PC-9 (cell line): Measurements from ENCODE around the gene RUNX1. TPM values are rescaled to one million over a fixed set of nuclear protein-coding genes. Genes with fewer than 3 reads are reported as not detected.
A peak's percentile ranks its signal among the peaks of the same experiment; 100 is the strongest.

Source experiments
- BruUV-seq: library from RNA; stranded (reverse); fragments of 400-500 nt; replicated peaks from 2 replicates; lab custom pipeline; 2021; lab: Mats Ljungman, UMichigan
- CTCF ChIA-PET: fragments of 300-600 bp; sonication (Branson Sonifier 250); formaldehyde crosslinking; loops from one replicate; lab custom pipeline; 2022; ENCODE audit warnings: antibody characterized with exemption; lab: Charles Lee
- POLR2A ChIA-PET: fragments of 300-600 bp; sonication (Branson Sonifier 250); formaldehyde crosslinking; loops from one replicate; lab custom pipeline; 2022; ENCODE audit warnings: antibody characterized with exemption; ENCODE audit not compliant: unreplicated experiment; lab: Charles Lee
- DNase-seq, 2 experiments: peaks; one replicate each; pipeline versions ENCODE4 v3.0.0 to v3.0.0-alpha.2; 2015 to 2022; ENCODE audit warnings: mixed read lengths in 1 of 2
- H2AFZ ChIP-seq: fragments of 200-600 bp; sonication (generic); 2 replicates; pipeline ENCODE4 v1.8.1; 2017; ENCODE audit warnings: antibody characterized with exemption
- H3F3A ChIP-seq: fragments of 200-600 bp; sonication (generic); 2 replicates; pipeline ENCODE4 v1.8.1; 2017; ENCODE audit warnings: antibody characterized with exemption, mild to moderate bottlenecking, low read depth; ENCODE audit not compliant: insufficient read depth
- H3K27ac ChIP-seq: fragments of 200-600 bp; sonication (generic); 2 replicates; pipeline ENCODE4 v1.6.1; 2016; ENCODE audit warnings: mixed run types
- H3K27me3 ChIP-seq: fragments of 200-600 bp; sonication (generic); 2 replicates; pipeline ENCODE4 v1.6.1; 2016; ENCODE audit warnings: low read depth, mixed run types; ENCODE audit not compliant: insufficient read depth
- H3K36me3 ChIP-seq: fragments of 200-600 bp; sonication (generic); 2 replicates; pipeline ENCODE4 v1.6.1; 2016; ENCODE audit warnings: low read depth, mixed run types
- H3K4me1 ChIP-seq: fragments of 200-600 bp; sonication (generic); replicated peaks from 2 replicates; pipeline ENCODE4 v1.6.1; 2016; ENCODE audit warnings: mixed run types; ENCODE audit not compliant: insufficient read depth
- H3K4me2 ChIP-seq: fragments of 200-600 bp; sonication (generic); 2 replicates; pipeline ENCODE4 v1.6.1; 2017; ENCODE audit warnings: mixed run types
- H3K4me3 ChIP-seq: fragments of 200-600 bp; sonication (generic); 2 replicates; pipeline ENCODE4 v1.6.1; 2016; ENCODE audit warnings: mixed run types
- H3K79me2 ChIP-seq: fragments of 200-600 bp; sonication (generic); 2 replicates; pipeline ENCODE4 v1.6.1; 2017; ENCODE audit warnings: low read depth, mixed run types
- H3K9me2 ChIP-seq: fragments of 200-600 bp; sonication (generic); 2 replicates; pipeline ENCODE4 v1.8.1; 2017; ENCODE audit warnings: mild to moderate bottlenecking; ENCODE audit not compliant: insufficient read depth
- H3K9me3 ChIP-seq: fragments of 200-600 bp; sonication (generic); 2 replicates; pipeline ENCODE4 v1.8.1; 2016; ENCODE audit warnings: low read depth; ENCODE audit not compliant: insufficient read depth
- H4K20me1 ChIP-seq: fragments of 200-600 bp; sonication (generic); 2 replicates; pipeline ENCODE4 v1.8.1; 2017; ENCODE audit not compliant: insufficient read depth
- EZH2 ChIP-seq: fragments of 200-600 bp; sonication (generic); IDR thresholded peaks from 2 replicates; pipeline ENCODE4 v1.8.0; 2017; ENCODE audit warnings: antibody characterized with exemption, low read depth
- intact Hi-C: fragments of 100-400 bp; cut with micrococcal nuclease; formaldehyde crosslinking; loops from one replicate; pipeline ENCODE4 v1.10.0; 2022; ENCODE audit not compliant: unreplicated experiment
- total RNA-seq: library from RNA; stranded (reverse); gene quantifications from 2 replicates; pipeline ENCODE4 v1.2.3, GENCODE V29; 2021
- TF ChIP-seq, protein P1 (sequence below): fragments of 200-600 bp; sonication (generic); conservative IDR thresholded peaks from 2 replicates; pipeline ENCODE4 v1.6.1; 2017; ENCODE audit warnings: mixed run types, antibody characterized with exemption, mild to moderate bottlenecking, moderate library complexity

RUNX1 gene
- total RNA-seq, 1 experiment from 2014 or later, result 58.5 TPM

DNA sequence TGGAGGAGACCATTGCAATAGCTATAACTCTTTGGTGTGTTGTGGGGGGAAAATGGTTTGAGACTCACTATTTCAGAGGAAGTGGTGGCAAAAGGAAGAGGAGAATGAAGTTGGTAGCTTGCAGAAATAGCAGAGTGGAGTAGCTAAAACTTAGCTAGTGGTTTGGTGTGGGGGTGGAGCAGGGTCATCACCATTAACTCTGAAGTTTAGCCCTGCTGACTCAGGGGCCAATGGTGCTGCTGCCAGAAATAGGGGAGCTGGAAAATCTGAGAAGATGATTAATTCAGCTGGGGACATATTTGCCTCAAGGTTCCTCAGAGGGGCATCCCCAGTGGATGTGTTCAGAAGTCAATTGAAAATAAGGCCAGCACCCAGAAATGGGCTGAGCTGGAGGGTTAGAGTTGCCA is 65.4 kb downstream of the RUNX1 start:
- POLR2A ChIA-PET, result interaction anchor here (0.5 to 0.9 kb wide), 5 partner anchors 16 to 1708 kb away, joined by 3 to 25 read pairs (median 3); no protein-coding TSS in a partner anchor
- BruUV-seq, result no TSS peak
- H2AFZ ChIP-seq, result no peak overlapping the region
- peaks cover 28% of the 10 kb centered on the region for H3K4me1 ChIP-seq
- no peaks in the 10 kb centered on the region for H3K9me3 ChIP-seq
- peaks cover 49% of the 10 kb centered on the region for H3K79me2 ChIP-seq
- DNase-seq, result no peak
- H3K36me3 ChIP-seq, result peaks cover 28% of the 10 kb centered on the region
- H3K4me2 ChIP-seq, result peak overlapping the region; percentile 38
- H3K27me3 ChIP-seq, result no peaks in the 10 kb centered on the region
- H3F3A ChIP-seq, result peaks cover 18% of the 10 kb centered on the region
- H3K27ac ChIP-seq, result peak overlapping the region; percentile 83
- H4K20me1 ChIP-seq, result peaks cover 6% of the 10 kb centered on the region
- H3K4me3 ChIP-seq, result no peak overlapping the region
- intact Hi-C loops, result no loop called here
- TF ChIP-seq, protein P1, sequence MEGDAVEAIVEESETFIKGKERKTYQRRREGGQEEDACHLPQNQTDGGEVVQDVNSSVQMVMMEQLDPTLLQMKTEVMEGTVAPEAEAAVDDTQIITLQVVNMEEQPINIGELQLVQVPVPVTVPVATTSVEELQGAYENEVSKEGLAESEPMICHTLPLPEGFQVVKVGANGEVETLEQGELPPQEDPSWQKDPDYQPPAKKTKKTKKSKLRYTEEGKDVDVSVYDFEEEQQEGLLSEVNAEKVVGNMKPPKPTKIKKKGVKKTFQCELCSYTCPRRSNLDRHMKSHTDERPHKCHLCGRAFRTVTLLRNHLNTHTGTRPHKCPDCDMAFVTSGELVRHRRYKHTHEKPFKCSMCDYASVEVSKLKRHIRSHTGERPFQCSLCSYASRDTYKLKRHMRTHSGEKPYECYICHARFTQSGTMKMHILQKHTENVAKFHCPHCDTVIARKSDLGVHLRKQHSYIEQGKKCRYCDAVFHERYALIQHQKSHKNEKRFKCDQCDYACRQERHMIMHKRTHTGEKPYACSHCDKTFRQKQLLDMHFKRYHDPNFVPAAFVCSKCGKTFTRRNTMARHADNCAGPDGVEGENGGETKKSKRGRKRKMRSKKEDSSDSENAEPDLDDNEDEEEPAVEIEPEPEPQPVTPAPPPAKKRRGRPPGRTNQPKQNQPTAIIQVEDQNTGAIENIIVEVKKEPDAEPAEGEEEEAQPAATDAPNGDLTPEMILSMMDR, result no peak
- TF ChIP-seq EZH2, result no peak
- H3K9me2 ChIP-seq, result no peaks in the 10 kb centered on the region
- CTCF ChIA-PET, result interaction anchor here (1.4 kb wide), 1 partner anchor 16 kb away, joined by 3 read pairs; no protein-coding TSS in a partner anchor

DNA sequence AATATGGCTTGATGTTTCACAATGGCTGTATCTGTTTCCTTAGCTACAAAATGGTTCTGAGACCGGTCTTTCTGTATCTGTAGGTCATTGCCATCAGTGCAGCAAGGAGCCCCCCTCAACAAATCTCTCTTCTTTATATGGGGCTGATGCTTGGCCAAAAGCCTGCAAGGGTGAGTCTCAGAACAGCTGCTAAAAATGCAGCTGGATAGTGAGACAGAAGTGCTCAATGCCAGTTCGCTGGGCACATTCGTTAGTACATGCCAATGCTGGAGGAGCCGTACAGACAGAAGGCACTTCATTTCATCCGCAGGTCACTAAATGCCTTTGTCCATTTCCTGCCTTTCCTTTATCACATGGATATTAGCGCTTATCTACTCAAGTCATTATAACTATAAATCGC is 67.3 kb downstream of the RUNX1 start:
- ChIA-PET POLR2A (interaction anchor here (0.6 kb wide), 1 partner anchor 854 kb away, joined by 6 read pairs; no protein-coding TSS in a partner anchor), CTCF (no interaction called here)
- no peaks in the 10 kb centered on the region for H3K9me2 ChIP-seq
- H3K9me3 ChIP-seq, result no peaks in the 10 kb centered on the region
- H3K27ac ChIP-seq, result no peak overlapping the region
- H3K36me3 ChIP-seq, result peaks cover 28% of the 10 kb centered on the region
- H3K79me2 ChIP-seq, result peaks cover 66% of the 10 kb centered on the region
- no peak for TF ChIP-seq EZH2
- TF ChIP-seq, protein P1, result no peak
- no TSS peak for BruUV-seq
- DNase-seq, result no peak
- H3K27me3 ChIP-seq, result no peaks in the 10 kb centered on the region
- no peak overlapping the region for H3K4me2 ChIP-seq
- H3K4me1 ChIP-seq, result peaks cover 28% of the 10 kb centered on the region
- peaks cover 6% of the 10 kb centered on the region for H4K20me1 ChIP-seq
- peaks cover 18% of the 10 kb centered on the region for H3F3A ChIP-seq
- no peak overlapping the region for H3K4me3 ChIP-seq
- intact Hi-C loops, result no loop called here
- no peak overlapping the region for H2AFZ ChIP-seq

DNA sequence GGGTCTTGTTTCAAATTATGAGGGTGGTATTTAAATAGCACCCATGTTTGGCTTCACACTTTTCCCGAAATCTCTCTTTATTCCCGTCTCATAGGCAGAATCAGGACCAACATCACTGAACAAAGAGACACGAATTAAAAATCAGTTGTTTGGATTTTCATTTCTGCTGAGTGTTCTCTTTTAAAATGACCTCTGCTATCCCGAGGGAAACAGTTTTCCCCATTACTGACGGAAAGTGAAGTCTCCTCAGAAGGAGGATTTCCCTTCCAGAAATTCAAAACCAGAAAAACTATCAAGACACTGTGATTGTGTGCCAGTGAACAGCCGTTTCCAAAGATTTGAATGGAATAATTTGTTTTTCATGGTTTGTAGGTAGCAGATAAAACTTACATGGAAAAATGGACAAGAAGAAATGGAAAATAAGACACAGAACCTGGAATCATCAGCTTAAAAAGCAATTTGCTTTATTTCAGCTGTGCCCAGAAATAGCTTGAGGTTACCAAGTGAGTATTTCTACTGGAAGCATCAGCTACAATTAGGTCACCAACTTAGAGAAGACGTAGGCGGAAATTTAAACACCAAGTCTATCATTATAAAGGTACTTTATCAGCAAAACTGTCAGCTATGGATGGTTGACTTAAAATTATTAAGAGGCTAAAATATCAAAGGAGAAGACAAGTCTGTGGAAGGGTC is 68.5 kb downstream of the RUNX1 start:
- no peaks in the 10 kb centered on the region for H3K9me2 ChIP-seq
- no TSS peak for BruUV-seq
- H4K20me1 ChIP-seq, result peaks cover 6% of the 10 kb centered on the region
- no peak for DNase-seq
- peaks cover 18% of the 10 kb centered on the region for H3F3A ChIP-seq
- H3K27ac ChIP-seq, result no peak overlapping the region
- no peak overlapping the region for H2AFZ ChIP-seq
- H3K9me3 ChIP-seq, result no peaks in the 10 kb centered on the region
- no peak overlapping the region for H3K4me2 ChIP-seq
- intact Hi-C loops, result no loop called here
- no peak overlapping the region for H3K4me3 ChIP-seq
- peaks cover 28% of the 10 kb centered on the region for H3K36me3 ChIP-seq
- H3K4me1 ChIP-seq, result peaks cover 28% of the 10 kb centered on the region
- no peaks in the 10 kb centered on the region for H3K27me3 ChIP-seq
- peaks cover 63% of the 10 kb centered on the region for H3K79me2 ChIP-seq
- ChIA-PET POLR2A (interaction anchor here (0.6 kb wide), 1 partner anchor 24 kb away, joined by 5 read pairs; no protein-coding TSS in a partner anchor), CTCF (no interaction called here)
- no peak for TF ChIP-seq EZH2
- TF ChIP-seq, protein P1, result no peak
